Stomach (tissue), 9 donors: Measurements from ENCODE around the gene FAM168A. TPM values are rescaled to one million over a fixed set of nuclear protein-coding genes. Genes with fewer than 3 reads are reported as not detected.
"Not testable (repeated sequence)": the region's sequence is repeated elsewhere in the genome, so short reads cannot be mapped to it uniquely, and the experiment has no call there.

Experiments
- DNase-seq, 2 donors: peaks; one replicate each; pipeline versions ENCODE4 v3.0.0 to v3.0.0-alpha.2; 2013 to 2019
- H3K27ac ChIP-seq, 5 donors: fragments of 200-600 bp in 4 of 5; sonication (generic) in 4 of 5; one replicate each; pipeline ENCODE4 v1.5.1; 2013 to 2019; ENCODE audit warnings: mild to moderate bottlenecking in 1 of 5, moderate library complexity in 1 of 5
- H3K27me3 ChIP-seq, 3 donors: fragments of 200-600 bp; sonication (generic); one replicate each; pipeline ENCODE4 v1.5.1; 2017 to 2019; ENCODE audit warnings: mixed run types in 1 of 3
- H3K36me3 ChIP-seq, 4 donors: fragments of 200-600 bp; sonication (generic); 1 replicate in 3 of 4; 2 replicates in 1 of 4; pipeline ENCODE4 v1.5.1; 2016 to 2019
- H3K4me1 ChIP-seq, 4 donors: fragments of 200-600 bp; sonication (generic); one replicate each; pipeline ENCODE4 v1.5.1; 2016 to 2019
- H3K4me3 ChIP-seq, 4 donors: fragments of 200-600 bp; sonication (generic) in 3 of 4; one replicate each; pipeline ENCODE4 v1.5.1; 2016 to 2019; ENCODE audit warnings: mild to moderate bottlenecking in 1 of 4
- H3K9me3 ChIP-seq, 4 donors: fragments of 200-600 bp; sonication (generic); one replicate each; pipeline ENCODE4 v1.5.1; 2016 to 2019
- EP300 ChIP-seq: sonication (generic); formaldehyde crosslinking; IDR thresholded peaks from one replicate; pipeline ENCODE4 v1.6.1; 2017; ENCODE audit warnings: antibody characterized with exemption
- POLR2A ChIP-seq, 4 donors: fragments of 450-650 bp; IDR thresholded peaks; one replicate each; pipeline ENCODE4 v1.6.1; 2016; ENCODE audit warnings: antibody characterized with exemption in 4 of 4, control low read depth in 2 of 4, mild to moderate bottlenecking in 1 of 4, moderate library complexity in 1 of 4
- POLR2AphosphoS5 ChIP-seq, 3 donors: sonication (generic); formaldehyde crosslinking; IDR thresholded peaks; one replicate each; pipeline ENCODE4 v1.6.1; 2016; ENCODE audit warnings: antibody characterized with exemption in 3 of 3
- WGBS, 5 donors: extraction: QIAGEN DNeasy Blood & Tissue Kit in 3 of 5; methylation state at CpG; one replicate each; pipeline versions ENCODE4 v1.1.5 to v1.1.7; 2013 to 2018; 5-methylcytosine and 5-hydroxymethylcytosine counted together
- intact Hi-C: fragments of 100-400 bp; cut with DNase I; formaldehyde crosslinking; loops from one replicate; pipeline ENCODE4 v1.15.1; 2023; ENCODE audit warnings: low total_unique reads
- polyA plus RNA-seq, 3 donors: library from polyadenylated mRNA; stranded (reverse); fragments of 200-250 nt; gene quantifications; one replicate each; pipeline ENCODE4 v1.2.3, GENCODE V29; 2013
- total RNA-seq, 5 donors: library from RNA; depleted of rRNA; stranded (reverse); fragments of >200 nt; gene quantifications; one replicate each; pipeline versions ENCODE4 v1.1.0 to v1.2.3, GENCODE V29; 2014 to 2016
- TF ChIP-seq, protein P1 (sequence below), 7 experiments: fragments of 450-650 bp in 4 of 7; fragments of 200-600 bp in 3 of 7; sonication (generic) in 3 of 7; IDR thresholded peaks; one replicate each; pipeline ENCODE4 v1.5.1; 2016 to 2019; ENCODE audit warnings: antibody characterized with exemption in 7 of 7, control low read depth in 2 of 7, mild to moderate bottlenecking in 1 of 7
- donor health status: healthy with polysubstance abuse.
- donor health status: Bipolar disorder and iron deficiency.
- donor health status: healthy.

FAM168A gene
- total and polyA plus RNA-seq, 8 donors = 4.3 to 25.4 (median 6.3) TPM

DNA sequence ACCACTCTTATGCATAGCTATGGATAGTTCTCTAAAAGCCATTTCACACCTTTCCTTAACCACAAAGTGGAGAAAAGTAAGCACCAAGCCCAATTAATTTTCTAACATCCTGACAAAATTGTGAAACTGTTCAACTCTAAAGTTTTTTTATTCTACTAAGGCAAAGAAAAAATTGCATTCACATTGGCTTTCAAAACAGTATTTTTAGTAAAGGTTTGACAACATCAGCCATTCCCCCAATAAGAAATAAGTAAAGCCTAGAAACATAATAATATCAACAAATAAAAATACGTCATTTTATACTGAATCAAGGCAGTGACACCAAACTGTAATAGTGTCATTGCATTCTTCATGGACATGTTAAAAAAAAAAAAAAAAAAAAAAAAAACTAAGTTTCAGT, 11.1 kb downstream of the FAM168A start:
- WGBS, 5 donors = 86 to 98% (median 93%) methylated on average over 1 of the region's 1 CpG
- H3K36me3 ChIP-seq = no peaks in the 10 kb centered on the region
- intact Hi-C loops = no loop called here
- H3K4me3 ChIP-seq = no peak overlapping the region
- no peaks in the 10 kb centered on the region for H3K9me3 ChIP-seq
- H3K4me1 ChIP-seq = no peaks in the 10 kb centered on the region
- H3K27ac ChIP-seq = no peak overlapping the region
- no peaks in the 10 kb centered on the region for H3K27me3 ChIP-seq
- TF ChIP-seq EP300 = no peak
- TF ChIP-seq, protein P1, sequence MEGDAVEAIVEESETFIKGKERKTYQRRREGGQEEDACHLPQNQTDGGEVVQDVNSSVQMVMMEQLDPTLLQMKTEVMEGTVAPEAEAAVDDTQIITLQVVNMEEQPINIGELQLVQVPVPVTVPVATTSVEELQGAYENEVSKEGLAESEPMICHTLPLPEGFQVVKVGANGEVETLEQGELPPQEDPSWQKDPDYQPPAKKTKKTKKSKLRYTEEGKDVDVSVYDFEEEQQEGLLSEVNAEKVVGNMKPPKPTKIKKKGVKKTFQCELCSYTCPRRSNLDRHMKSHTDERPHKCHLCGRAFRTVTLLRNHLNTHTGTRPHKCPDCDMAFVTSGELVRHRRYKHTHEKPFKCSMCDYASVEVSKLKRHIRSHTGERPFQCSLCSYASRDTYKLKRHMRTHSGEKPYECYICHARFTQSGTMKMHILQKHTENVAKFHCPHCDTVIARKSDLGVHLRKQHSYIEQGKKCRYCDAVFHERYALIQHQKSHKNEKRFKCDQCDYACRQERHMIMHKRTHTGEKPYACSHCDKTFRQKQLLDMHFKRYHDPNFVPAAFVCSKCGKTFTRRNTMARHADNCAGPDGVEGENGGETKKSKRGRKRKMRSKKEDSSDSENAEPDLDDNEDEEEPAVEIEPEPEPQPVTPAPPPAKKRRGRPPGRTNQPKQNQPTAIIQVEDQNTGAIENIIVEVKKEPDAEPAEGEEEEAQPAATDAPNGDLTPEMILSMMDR (IDR thresholded peaks at IDR 0.05) = no peak
- TF ChIP-seq POLR2A (IDR thresholded peaks at IDR 0.05) = no peak
- TF ChIP-seq POLR2AphosphoS5 (IDR thresholded peaks at IDR 0.05) = no peak
- no peak for DNase-seq

DNA sequence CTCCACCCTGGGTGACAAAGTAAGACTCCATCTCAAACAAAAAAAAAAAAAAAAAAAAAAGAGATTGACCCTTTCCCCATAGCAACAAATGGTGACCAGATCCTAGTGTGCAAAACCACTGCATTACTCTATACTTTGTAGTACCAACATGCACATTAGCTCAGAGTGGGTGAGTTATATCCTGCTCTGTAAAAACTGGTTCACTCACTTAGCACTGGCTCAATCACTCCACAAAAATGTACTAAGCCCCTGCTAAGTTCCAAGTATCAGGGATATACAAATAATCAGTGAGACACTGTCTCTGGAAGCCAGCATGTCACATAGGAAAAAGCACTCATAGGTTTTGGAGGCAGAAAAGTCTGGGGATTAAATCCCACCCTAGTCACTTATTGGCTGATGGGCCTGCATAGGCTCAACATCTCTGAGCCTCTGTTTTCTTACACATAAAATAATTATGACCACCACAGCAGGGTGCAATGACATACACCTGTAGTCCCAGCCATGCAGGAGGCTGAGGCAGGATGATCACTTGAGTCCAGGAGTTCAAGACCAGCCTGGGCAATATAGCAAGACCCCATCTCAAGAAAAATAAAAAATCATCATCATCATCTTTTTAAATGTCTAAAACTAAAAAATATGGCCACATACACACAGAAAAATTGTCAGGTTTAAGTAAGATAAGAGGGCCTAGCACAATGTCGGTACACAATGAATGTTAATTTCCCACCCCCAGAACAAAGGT, 11.9 kb downstream of the FAM168A start:
- H3K4me1 ChIP-seq = no peaks in the 10 kb centered on the region
- no peak overlapping the region for H3K27ac ChIP-seq
- H3K36me3 ChIP-seq = no peaks in the 10 kb centered on the region
- no peaks in the 10 kb centered on the region for H3K9me3 ChIP-seq
- TF ChIP-seq POLR2AphosphoS5 (IDR thresholded peaks at IDR 0.05) = no peak
- no peak for TF ChIP-seq POLR2A (IDR thresholded peaks at IDR 0.05)
- TF ChIP-seq EP300 = no peak
- WGBS, 5 donors = 80 to 90% (median 85%) methylated on average over 1 of the region's 1 CpG
- intact Hi-C loops = no loop called here
- DNase-seq = no peak
- H3K4me3 ChIP-seq = no peak overlapping the region
- no peaks in the 10 kb centered on the region for H3K27me3 ChIP-seq

GRCh38 chr11:73584831-73585230, 13.1 kb downstream of the FAM168A start:
- no peak overlapping the region for H3K27ac ChIP-seq
- TF ChIP-seq, protein P1 (IDR thresholded peaks at IDR 0.05) = no peak
- no peak for TF ChIP-seq POLR2A (IDR thresholded peaks at IDR 0.05)
- TF ChIP-seq POLR2AphosphoS5 (IDR thresholded peaks at IDR 0.05) = no peak
- no peak for TF ChIP-seq EP300
- no peak for DNase-seq
- H3K4me1 ChIP-seq = no peaks in the 10 kb centered on the region
- WGBS, 5 donors = 86 to 93% (median 93%) methylated on average over 3 of the region's 3 CpGs
- no peaks in the 10 kb centered on the region for H3K36me3 ChIP-seq
- no peaks in the 10 kb centered on the region for H3K27me3 ChIP-seq
- H3K4me3 ChIP-seq = no peak overlapping the region
- intact Hi-C loops = no loop called here
- H3K9me3 ChIP-seq = no peaks in the 10 kb centered on the region

DNA sequence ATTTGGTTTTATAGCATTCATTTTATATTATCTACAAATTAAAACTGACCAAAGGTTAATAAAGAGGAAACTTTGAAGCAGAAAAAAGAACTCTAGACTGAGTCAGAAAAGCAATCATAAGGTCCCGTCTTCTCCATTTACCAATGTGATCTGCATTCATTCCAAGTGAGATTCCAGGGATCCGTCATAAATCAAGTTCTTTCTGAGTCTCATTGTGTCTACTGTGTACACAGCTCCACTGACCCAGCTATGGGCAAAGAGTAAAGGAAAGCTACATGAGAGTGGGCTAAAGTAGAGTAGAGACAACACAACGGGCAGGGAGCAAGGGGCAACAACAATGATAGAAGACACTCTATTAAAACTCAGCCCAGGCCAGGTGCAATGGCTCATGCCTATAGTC, 15.3 kb downstream of the FAM168A start:
- no peak for TF ChIP-seq POLR2A (IDR thresholded peaks at IDR 0.05)
- TF ChIP-seq POLR2AphosphoS5 (IDR thresholded peaks at IDR 0.05) = no peak
- TF ChIP-seq, protein P1 (IDR thresholded peaks at IDR 0.05) = no peak
- TF ChIP-seq EP300 = no peak
- intact Hi-C loops = no loop called here

GRCh38 chr11:73580749-73581148, 17.2 kb downstream of the FAM168A start:
- H3K27ac ChIP-seq, H3K4me1 ChIP-seq, DNase-seq, H3K27me3 ChIP-seq, H3K36me3 ChIP-seq, H3K9me3 ChIP-seq, intact Hi-C loops, H3K4me3 ChIP-seq: not testable (repeated sequence)
- WGBS, 5 donors = 75 to 94% (median 91%) methylated on average over 1 of the region's 1 CpG

More for the DNA sequence above, 15.3 kb downstream of the FAM168A start:
- DNase-seq = no peak
- Histone ChIP-seq H3K36me3 (no peaks in the 10 kb centered on the region), H3K27me3 (no peaks in the 10 kb centered on the region), H3K4me3 (no peak overlapping the region), H3K4me1 (peaks cover 0 to 3% (median 0%) of the 10 kb centered on the region in 4 donors), H3K27ac (no peak overlapping the region), H3K9me3 (no peaks in the 10 kb centered on the region)
- 79 to 90% (median 89%) methylated on average over 3 of the region's 3 CpGs for WGBS, 5 donors
